Germinal center (tissue), 1 donor: ENCODE results near the gene PDE6H.

Experiments used
- DNase-seq: peaks from one replicate; pipeline ENCODE4 v3.0.0; 2012; ENCODE audit warnings: mixed read lengths, low spot score

The PDE6H gene

GRCh38 chr12:14972816-14973215 is at the start of gene PDE6H:
PDE6H (plus strand) TSS chr12:14973042; CDS start chr12:14978013, 4,971 bp downstream.
- no peak for DNase-seq

GRCh38 chr12:14923944-14924343 is 48.9 kb upstream of the PDE6H start:
- no peak for DNase-seq

DNA sequence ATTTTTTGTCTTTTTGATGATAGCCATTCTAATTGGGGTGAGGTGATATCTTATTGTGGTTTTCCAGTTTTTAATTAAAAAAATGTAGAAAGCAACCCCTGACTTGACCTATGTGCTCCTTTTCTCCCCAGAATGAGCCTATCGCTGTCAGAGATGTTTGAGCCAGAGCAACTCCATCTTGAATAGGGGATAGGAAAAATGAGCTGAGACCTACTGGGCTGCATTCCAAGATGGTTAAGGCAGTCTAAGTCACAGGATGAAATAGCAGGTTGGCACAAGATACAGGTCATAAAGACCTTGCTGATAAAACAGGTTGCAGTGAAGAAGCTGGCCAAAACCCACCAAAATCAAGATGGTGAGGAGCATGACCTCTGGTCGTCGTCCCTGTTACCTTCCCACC is 48.3 kb upstream of the PDE6H start:
- DNase-seq, result no peak

DNA sequence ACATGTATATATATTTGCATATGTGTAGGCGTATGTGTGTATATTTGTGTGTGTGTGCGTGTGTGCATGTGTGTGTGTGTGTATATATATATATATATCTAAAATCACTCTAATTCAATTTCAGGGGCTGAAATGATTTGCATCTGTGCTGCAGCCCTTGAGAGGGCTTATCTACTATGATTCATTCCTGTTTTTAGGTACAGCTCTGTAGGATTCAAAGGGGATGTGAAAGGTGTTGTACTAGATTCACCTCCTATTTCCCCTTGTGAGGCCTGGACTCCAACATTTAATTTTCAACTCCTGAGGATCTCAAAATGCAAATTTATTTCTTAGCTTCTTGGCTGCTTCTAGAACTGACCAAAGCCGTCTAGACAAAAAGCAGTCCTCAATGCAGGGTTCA is 45.6 kb upstream of the PDE6H start:
- no peak for DNase-seq

DNA sequence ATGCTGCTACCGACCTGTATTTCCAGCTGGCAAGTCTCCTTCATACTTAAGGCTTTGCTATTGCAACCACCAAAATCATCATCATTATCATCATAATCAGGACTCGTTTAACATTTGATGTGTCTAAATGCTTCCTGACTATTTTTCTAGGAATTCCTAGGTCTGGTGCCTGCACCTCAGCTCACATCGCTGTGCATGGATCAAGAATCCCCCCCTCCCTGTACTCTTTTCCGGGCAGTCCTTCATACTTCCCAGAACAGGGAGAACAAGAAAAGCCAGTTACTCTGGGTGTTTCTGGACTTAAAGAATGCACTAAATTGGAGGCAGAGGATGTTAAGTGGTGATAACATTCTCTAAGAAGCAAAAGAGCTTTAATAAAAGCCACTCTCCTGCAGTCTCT is 43.9 kb upstream of the PDE6H start:
- DNase-seq, result no peak

GRCh38 chr12:14930299-14930698 is 42.5 kb upstream of the PDE6H start:
- DNase-seq, result no peak

DNA sequence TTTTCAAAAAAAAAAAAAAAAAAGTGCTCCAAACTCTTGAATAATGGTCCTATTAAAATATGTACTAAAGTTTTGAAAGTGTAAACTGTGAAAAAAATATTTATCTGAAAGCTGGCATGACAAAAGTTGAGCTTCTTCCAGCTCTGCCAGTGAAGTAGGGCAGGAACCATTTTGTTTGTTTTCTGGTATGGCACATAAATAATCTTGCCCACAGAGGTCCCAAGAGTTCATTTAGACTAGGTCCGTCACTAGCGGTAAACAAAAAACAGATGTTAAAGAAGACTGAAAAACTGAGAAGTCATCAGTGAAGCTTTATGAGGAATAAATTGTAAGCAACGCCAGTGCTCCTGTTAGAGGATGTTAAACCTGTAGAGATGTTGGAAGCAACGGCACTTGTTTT is 41.5 kb upstream of the PDE6H start:
- no peak for DNase-seq

DNA sequence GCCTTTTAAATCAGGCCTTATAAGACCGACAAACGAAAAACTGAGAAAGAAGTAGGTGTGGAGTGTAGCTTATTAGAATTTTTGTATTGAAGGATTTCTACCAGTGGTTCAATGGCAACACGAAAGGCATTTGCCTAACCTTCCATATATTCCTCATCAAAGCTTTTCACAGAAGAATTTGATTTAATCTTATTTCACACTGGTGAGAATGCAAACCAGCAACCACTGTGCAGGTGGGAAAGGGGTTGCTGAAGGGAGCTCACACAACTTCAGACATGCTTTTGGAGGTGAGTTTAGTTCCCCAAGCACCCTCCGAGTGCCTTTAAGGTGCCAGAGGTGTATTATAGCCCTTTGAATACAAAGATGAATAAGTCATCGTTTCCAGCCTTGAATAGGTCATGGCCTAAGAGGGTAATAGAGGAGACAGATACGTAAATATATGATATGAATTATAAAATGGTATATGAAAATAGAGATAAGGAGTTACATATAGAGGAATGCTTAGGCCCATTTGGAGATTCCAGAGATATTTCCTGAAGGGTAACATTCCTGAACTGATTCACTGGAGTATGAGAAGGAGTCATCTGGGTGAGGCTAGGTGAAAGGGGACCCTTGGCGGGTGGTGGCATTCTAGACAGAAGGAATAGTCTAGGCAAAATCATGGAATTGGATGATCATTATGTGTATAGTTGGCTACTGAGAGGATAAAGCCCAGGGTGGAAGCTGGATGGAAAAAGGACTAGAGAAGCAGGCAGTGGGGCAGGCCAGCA is 40.9 kb upstream of the PDE6H start:
- no peak for DNase-seq

DNA sequence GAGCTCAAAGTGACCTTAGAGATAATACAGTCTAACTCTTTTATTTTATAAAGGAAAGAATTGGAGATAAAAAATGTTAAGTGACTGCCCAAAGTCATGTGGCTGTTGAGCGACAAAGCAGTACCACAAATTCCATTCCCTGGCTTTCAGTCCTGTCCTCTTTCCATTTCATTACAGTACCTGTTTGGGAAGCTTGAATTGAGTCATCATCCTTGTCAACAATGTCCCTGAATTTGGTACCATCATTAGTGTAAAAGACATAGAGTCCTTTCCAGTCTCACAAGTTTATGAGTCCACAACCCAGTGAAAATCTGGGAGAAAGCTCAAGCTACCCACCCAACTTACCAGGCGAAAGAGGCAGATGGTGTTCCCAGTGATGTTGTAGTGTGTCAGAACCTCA is 38.3 kb upstream of the PDE6H start:
- no peak for DNase-seq

GRCh38 chr12:14935031-14935430 is 37.8 kb upstream of the PDE6H start:
- DNase-seq, result no peak

GRCh38 chr12:14936224-14936861 is 36.5 kb upstream of the PDE6H start:
- DNase-seq, result no peak

DNA sequence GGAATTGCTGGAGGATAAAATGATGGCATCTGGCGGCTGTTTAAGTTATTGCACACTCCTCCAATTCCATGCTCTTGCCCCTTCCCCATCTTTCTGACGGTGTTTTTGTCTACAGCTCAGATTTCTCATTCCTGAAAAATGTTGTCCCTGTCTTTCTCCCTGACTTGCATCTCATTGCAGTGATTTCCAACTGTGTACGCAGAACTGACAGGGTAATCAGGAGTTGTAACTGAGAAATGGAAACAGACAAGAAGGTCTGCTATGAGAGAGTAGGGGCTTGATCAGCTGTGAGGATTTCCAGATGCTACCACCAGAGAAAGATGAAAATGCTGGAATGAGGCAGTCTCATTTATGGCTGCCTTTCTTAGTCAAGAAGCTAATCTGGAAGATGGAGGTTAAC is 35.8 kb upstream of the PDE6H start:
- no peak for DNase-seq

- peak; percentile 44 for DNase-seq
These were observed 35.2 kb upstream of the PDE6H start for GRCh38 chr12:14937689-14938088.

DNA sequence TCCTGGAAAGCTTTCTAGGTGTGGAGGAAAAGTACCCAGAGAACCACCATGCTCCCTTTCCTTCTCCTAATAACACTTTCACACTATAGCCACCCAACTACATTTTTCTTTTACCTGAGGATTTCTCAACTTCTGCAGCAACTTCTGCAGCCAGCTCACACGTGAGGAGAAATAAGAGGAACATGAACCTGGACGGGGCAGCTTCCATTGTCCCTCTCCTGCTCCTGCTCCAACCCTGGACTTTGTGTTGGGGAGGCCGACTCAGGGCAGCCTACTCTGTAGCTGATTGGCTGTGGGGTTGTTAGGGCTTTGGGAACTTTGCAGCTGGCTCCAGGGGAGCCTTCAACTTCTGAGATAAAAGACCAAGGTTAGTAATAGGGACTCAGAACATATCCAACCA is 34.5 kb upstream of the PDE6H start, which contains the start of gene ERP27:
Gene ERP27, minus strand, starts transcription at position 237 of the 400 bp plus-strand sequence. Its CDS starts 29 bp downstream, at position 208.
- DNase-seq, result no peak

DNA sequence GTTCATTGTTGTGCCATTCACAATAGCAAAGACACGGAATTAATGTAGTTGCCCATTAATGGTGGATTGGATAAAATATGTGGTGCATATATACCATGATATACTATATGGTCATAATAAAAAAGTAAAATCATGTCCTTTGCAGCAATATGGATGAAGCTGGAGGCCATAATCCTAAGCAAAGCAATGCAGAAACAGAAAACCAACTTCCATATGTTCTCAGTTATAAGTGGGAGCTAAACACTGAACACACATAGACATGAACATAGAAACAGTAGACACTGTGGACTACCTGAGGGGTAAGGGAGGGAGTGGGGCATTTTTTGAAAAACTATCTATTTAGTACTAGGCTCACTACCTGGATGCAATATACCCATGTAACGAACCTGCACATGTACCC is 31.5 kb upstream of the PDE6H start:
- no peak for DNase-seq

GRCh38 chr12:14942196-14942931 is 30.5 kb upstream of the PDE6H start:
- DNase-seq, result no peak

DNA sequence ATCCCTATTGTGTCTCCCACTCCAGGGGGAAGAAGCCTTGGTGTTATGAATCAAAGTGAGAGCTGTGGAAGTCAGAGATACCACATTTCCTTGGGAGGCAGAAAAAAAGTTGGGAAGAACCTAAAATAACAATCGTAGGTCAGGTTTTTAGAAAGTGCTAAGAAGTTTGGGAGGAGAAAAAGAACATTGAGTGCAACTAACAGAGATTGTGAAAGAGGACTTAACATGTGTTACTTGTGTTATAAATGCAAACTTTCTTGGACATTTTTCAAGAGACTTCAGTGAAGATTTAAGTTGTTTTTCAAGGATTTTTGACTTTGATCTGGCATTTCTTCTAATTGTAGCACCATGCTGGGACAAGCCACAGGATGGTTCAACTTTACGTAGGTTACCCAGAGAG is 26.7 kb upstream of the PDE6H start:
- DNase-seq, result no peak

DNA sequence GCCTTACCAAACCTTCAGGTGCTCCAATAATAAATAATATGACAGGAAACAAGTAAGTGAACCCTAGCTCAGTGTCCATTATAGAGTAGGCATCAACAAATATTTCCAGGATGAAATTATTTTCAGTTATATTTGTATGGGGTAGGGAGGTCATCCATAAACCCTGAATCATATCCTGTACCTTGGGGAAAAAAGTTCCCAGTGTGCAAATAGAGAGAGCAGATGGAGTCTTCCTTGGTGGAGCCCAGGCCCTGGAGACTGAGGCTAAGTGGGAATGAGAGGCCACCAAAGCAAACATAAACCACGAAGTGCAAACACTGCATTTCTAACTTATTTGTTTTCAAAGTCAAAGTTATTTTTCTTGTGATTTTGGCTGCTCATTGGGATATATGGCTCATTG is 26.0 kb upstream of the PDE6H start:
- DNase-seq, result no peak

GRCh38 chr12:14948672-14949071 is 24.2 kb upstream of the PDE6H start:
- peak; percentile 77 for DNase-seq

GRCh38 chr12:14949631-14950030 is 23.2 kb upstream of the PDE6H start:
- no peak for DNase-seq

DNA sequence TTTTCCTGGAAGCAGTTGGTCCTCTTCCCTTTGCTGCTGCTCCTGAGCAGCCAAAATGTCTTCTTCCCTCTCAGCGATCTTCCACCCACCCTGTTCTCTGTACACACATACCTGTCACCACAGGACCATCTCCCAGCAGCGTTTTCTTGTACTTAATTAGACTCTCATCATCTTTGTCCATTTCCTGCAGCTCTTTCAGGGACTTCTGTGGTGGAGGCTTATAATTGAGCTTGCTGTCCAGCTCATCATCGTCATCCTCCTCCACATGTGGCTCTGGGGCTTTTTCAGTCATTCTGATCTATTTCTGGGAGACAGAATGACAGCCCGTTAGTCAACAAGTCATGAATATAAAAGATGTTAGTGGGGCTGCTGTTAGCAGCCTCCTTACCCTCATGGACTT is 22.4 kb upstream of the PDE6H start:
- no peak for DNase-seq

DNA sequence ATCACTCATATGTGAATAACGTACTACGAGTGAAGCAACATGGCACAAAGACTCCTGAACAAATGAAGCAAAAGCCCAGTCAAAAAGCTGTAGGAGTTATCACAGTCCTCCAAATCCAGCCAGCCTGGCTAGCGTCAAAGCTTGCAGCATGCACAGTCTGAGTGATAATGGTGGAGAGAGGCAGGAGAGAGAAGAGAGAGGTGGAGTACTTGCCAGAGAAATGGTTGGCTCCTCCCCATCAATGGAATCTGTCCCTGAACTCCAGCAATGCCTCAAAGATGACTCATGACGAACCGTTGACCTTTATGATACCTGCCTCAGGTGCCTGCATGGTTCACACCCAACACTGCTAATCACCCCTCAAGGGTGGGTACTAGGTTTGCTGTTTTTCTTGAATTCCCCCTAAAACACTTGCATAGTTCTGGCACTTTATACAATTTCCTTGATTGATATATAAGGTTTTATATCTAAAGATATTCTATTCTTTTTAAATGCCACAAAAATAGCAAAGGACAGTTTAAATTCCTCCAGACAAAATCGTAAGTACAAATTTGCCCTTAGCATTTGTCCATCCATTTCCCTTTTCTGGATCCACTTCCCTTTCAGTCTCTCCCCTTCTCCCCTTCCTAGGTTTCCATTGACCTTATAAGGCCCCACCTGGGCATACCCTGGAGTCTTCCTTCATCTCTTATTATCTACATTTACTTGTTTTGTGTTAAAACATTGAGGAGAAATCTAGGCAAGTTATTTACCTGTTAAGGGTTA is 21.7 kb upstream of the PDE6H start:
- DNase-seq, result no peak
